ENCODE data around the gene KIF18B.

- no peak for TF ChIP-seq BCL3 (IDR thresholded peaks at IDR 0.05)
- no peak for TF ChIP-seq RAD21 (conservative IDR thresholded peaks at IDR 0.05 in 1 of 2, IDR thresholded peaks at IDR 0.05 in 1 of 2)
- TF ChIP-seq CTCF (IDR thresholded peaks at IDR 0.05) = no peak
- TF ChIP-seq SMC3 (IDR thresholded peaks at IDR 0.05) = no peak
- TF ChIP-seq FOSL2 (IDR thresholded peaks at IDR 0.05) = no peak
- TF ChIP-seq FOSL2 (CRISPR knock-in tag; IDR thresholded peaks at IDR 0.05) = no peak
- no peak for TF ChIP-seq POLR2AphosphoS2 (conservative IDR thresholded peaks at IDR 0.05; ENCODE audit: low read length)
- TF ChIP-seq POLR2A (IDR thresholded peaks at IDR 0.05; ENCODE audit: low read length) = no peak
- no peak for TF ChIP-seq CBX2 (IDR thresholded peaks at IDR 0.05; ENCODE audit: borderline replicate concordance, low read depth)
- no peak for TF ChIP-seq JUN (IDR thresholded peaks at IDR 0.05)
Measured at GRCh38 chr17:44967907-44968224, 20.3 kb upstream of the KIF18B start.
